Mesothelial cell of epicardium (in vitro differentiated cells): ENCODE measurements around the gene GET3. TPM values are rescaled to one million over a fixed set of nuclear protein-coding genes. Genes with fewer than 3 reads are reported as not detected.

Experiments used
- DNase-seq, 2 experiments: peaks; one replicate each; pipeline ENCODE4 v3.0.0; 2021; ENCODE audit warnings: low spot score in 2 of 2; ENCODE audit not compliant: unreplicated experiment in 2 of 2
- H3K27ac Mint-ChIP-seq: 2 replicates; pipeline ENCODE4 v1.8.0; 2021; ENCODE audit warnings: mixed read lengths
- H3K27me3 Mint-ChIP-seq: 2 replicates; pipeline ENCODE4 v1.8.0; 2021; ENCODE audit warnings: low read depth, mixed read lengths
- H3K36me3 Mint-ChIP-seq: 2 replicates; pipeline ENCODE4 v1.8.0; 2021; ENCODE audit warnings: mixed read lengths
- H3K4me1 Mint-ChIP-seq: 2 replicates; pipeline ENCODE4 v1.8.0; 2021; ENCODE audit warnings: mixed read lengths
- H3K4me3 Mint-ChIP-seq: 2 replicates; pipeline ENCODE4 v1.8.0; 2021; ENCODE audit warnings: mild to moderate bottlenecking, moderate library complexity, mixed read lengths
- H3K9me3 Mint-ChIP-seq: 2 replicates; pipeline ENCODE4 v1.8.0; 2021; ENCODE audit warnings: mixed read lengths
- CTCF ChIP-seq: fragments of 200-600 bp; sonication (generic); IDR thresholded peaks from one replicate; pipeline ENCODE4 v1.5.0; 2021; ENCODE audit warnings: antibody characterized with exemption; ENCODE audit not compliant: unreplicated experiment
- total RNA-seq: library from RNA; stranded (reverse); gene quantifications from 3 replicates; pipeline ENCODE4 v1.2.1, GENCODE V29; 2021

GET3 gene
- total RNA-seq, 1 donor from 2014 or later, result 46.9 TPM

GRCh38 chr19:12784394-12784870 lies 47.1 kb downstream of the GET3 start:
- H3K36me3 Mint-ChIP-seq, result no peaks in the 10 kb centered on the region
- no peak overlapping the region for H3K27ac Mint-ChIP-seq
- peaks cover 26% of the 10 kb centered on the region for H3K4me1 Mint-ChIP-seq
- no peak for TF ChIP-seq CTCF
- DNase-seq, result no peak
- H3K27me3 Mint-ChIP-seq, result no peaks in the 10 kb centered on the region
- no peaks in the 10 kb centered on the region for H3K9me3 Mint-ChIP-seq
- H3K4me3 Mint-ChIP-seq, result no peak overlapping the region

- DNase-seq, result no peak
- Mint-ChIP-seq H3K27me3 (no peaks in the 10 kb centered on the region), H3K4me3 (no peak overlapping the region), H3K36me3 (no peaks in the 10 kb centered on the region), H3K4me1 (peaks cover 23% of the 10 kb centered on the region), H3K27ac (no peak overlapping the region), H3K9me3 (no peaks in the 10 kb centered on the region)
- no peak for TF ChIP-seq CTCF
These were observed 47.7 kb downstream of the GET3 start for GRCh38 chr19:12784871-12785430.

GRCh38 chr19:12785431-12786031 lies 48.2 kb downstream of the GET3 start:
- Mint-ChIP-seq H3K9me3 (no peaks in the 10 kb centered on the region), H3K27ac (no peak overlapping the region), H3K4me3 (no peak overlapping the region), H3K4me1 (peaks cover 27% of the 10 kb centered on the region), H3K36me3 (no peaks in the 10 kb centered on the region), H3K27me3 (no peaks in the 10 kb centered on the region)
- TF ChIP-seq CTCF, result no peak
- no peak for DNase-seq

GRCh38 chr19:12786141-12786870 lies 49.0 kb downstream of the GET3 start:
- Mint-ChIP-seq H3K27me3 (no peaks in the 10 kb centered on the region), H3K4me3 (no peak overlapping the region), H3K27ac (peak overlapping the region; percentile 68), H3K9me3 (no peaks in the 10 kb centered on the region), H3K36me3 (no peaks in the 10 kb centered on the region), H3K4me1 (peaks cover 34% of the 10 kb centered on the region)
- TF ChIP-seq CTCF, result no peak
- no peak for DNase-seq

- Mint-ChIP-seq H3K36me3 (no peaks in the 10 kb centered on the region), H3K9me3 (no peaks in the 10 kb centered on the region), H3K27ac (peak overlapping the region; percentile 68), H3K4me1 (peaks cover 34% of the 10 kb centered on the region), H3K4me3 (no peak overlapping the region), H3K27me3 (no peaks in the 10 kb centered on the region)
- no peak for TF ChIP-seq CTCF
- DNase-seq, result no peak
These were observed 49.7 kb downstream of the GET3 start for GRCh38 chr19:12786952-12787351.
